Smooth muscle cell (in vitro differentiated cells): ENCODE results near the gene HLA-DPA1. TPM values are rescaled to one million over a fixed set of nuclear protein-coding genes. Genes with fewer than 3 reads are reported as not detected.

Experiments used
- DNase-seq: peaks from one replicate; lab custom pipeline; 2025; ENCODE audit not compliant: unreplicated experiment; lab: John Stamatoyannopoulos, UW
- H2AFZ ChIP-seq: fragments of 200-600 bp; sonication (generic); 2 replicates; pipeline ENCODE4 v1.6.0; 2016; ENCODE audit warnings: antibody characterized with exemption, low read depth, mild to moderate bottlenecking
- H3F3A ChIP-seq: fragments of 200-600 bp; sonication (generic); 2 replicates; pipeline ENCODE4 v1.6.0; 2017; ENCODE audit warnings: antibody characterized with exemption, low read depth
- H3K27ac ChIP-seq: fragments of 200-600 bp; sonication (generic); 2 replicates; pipeline ENCODE4 v1.5.1; 2016; ENCODE audit warnings: low read depth, mild to moderate bottlenecking
- H3K27me3 ChIP-seq: fragments of 200-600 bp; sonication (generic); 2 replicates; pipeline ENCODE4 v1.6.1; 2016; ENCODE audit warnings: low read depth, mild to moderate bottlenecking
- H3K36me3 ChIP-seq: fragments of 200-600 bp; sonication (generic); 2 replicates; pipeline ENCODE4 v1.5.1; 2016; ENCODE audit warnings: low read depth
- H3K4me1 ChIP-seq: fragments of 200-600 bp; sonication (generic); 2 replicates; pipeline ENCODE4 v1.5.1; 2016; ENCODE audit warnings: low read depth
- H3K4me2 ChIP-seq: fragments of 200-600 bp; sonication (generic); 2 replicates; pipeline ENCODE4 v1.6.0; 2016; ENCODE audit warnings: mild to moderate bottlenecking
- H3K4me3 ChIP-seq: fragments of 200-600 bp; sonication (generic); 2 replicates; pipeline ENCODE4 v1.5.1; 2016; ENCODE audit warnings: mild to moderate bottlenecking
- H3K79me2 ChIP-seq: fragments of 200-600 bp; sonication (generic); 2 replicates; pipeline ENCODE4 v1.6.0; 2016; ENCODE audit warnings: low read depth, mild to moderate bottlenecking
- H3K9ac ChIP-seq: fragments of 200-600 bp; sonication (generic); 2 replicates; pipeline ENCODE4 v1.6.0; 2016; ENCODE audit warnings: low read depth
- H3K9me3 ChIP-seq: fragments of 200-600 bp; sonication (generic); replicated peaks from 2 replicates; pipeline ENCODE4 v1.5.1; 2016; ENCODE audit warnings: low read depth
- H4K20me1 ChIP-seq: fragments of 200-600 bp; sonication (generic); 2 replicates; pipeline ENCODE4 v1.6.0; 2016; ENCODE audit warnings: low read depth
- CTCF ChIP-seq: fragments of 200-600 bp; sonication (generic); IDR thresholded peaks from 2 replicates; pipeline ENCODE4 v1.5.1; 2017; ENCODE audit warnings: borderline replicate concordance, mild to moderate bottlenecking, antibody characterized with exemption; ENCODE audit not compliant: insufficient read depth, poor library complexity, severe bottlenecking
- WGBS: methylation state at CpG from one replicate; pipeline ENCODE4 v1.1.7; 2016; ENCODE audit warnings: low lambda C conversion rate; 5-methylcytosine and 5-hydroxymethylcytosine counted together
- polyA plus RNA-seq: library from polyadenylated mRNA; unstranded; fragments of >200 nt; fragmentation: Nextera tagmentation; extraction: Ambion mirVana; gene quantifications from 2 replicates; pipeline ENCODE4 v1.2.1, GENCODE V29; 2016
- total RNA-seq: library from RNA; depleted of rRNA; stranded (reverse); fragments of >200 nt; gene quantifications from 2 replicates; pipeline ENCODE4 v1.2.3, GENCODE V29; 2014

Gene HLA-DPA1
- total and polyA plus RNA-seq, 2 experiments from 2014 or later, result 1.1 to 1.3 TPM

- no peak overlapping the region for H3K9ac ChIP-seq
- no peaks in the 10 kb centered on the region for H3K36me3 ChIP-seq
- H3K27me3 ChIP-seq, result no peaks in the 10 kb centered on the region
- peaks cover 5% of the 10 kb centered on the region for H3F3A ChIP-seq
- 85% methylated on average over 3 of the region's 3 CpGs for WGBS
- H3K27ac ChIP-seq, result no peak overlapping the region
- no peak overlapping the region for H3K4me2 ChIP-seq
- DNase-seq, result no peak
- no peaks in the 10 kb centered on the region for H3K4me1 ChIP-seq
- H3K4me3 ChIP-seq, result no peak overlapping the region
- no peaks in the 10 kb centered on the region for H3K79me2 ChIP-seq
- no peak for TF ChIP-seq CTCF
- H4K20me1 ChIP-seq, result no peaks in the 10 kb centered on the region
- H3K9me3 ChIP-seq, result no peaks in the 10 kb centered on the region
- H2AFZ ChIP-seq, result no peak overlapping the region
These were observed 3.0 kb upstream of the HLA-DPA1 start for GRCh38 chr6:33076406-33076934.

GRCh38 chr6:33075568-33076405 is 2.3 kb upstream of the HLA-DPA1 start, which contains the start of gene HLA-DPB1:
Gene HLA-DPB1, plus strand, starts transcription at chr6:33075990. Its CDS starts 52 bp downstream, at chr6:33076042.
- Histone ChIP-seq H3K4me3 (no peak within 1 kb of the TSS), H3K79me2 (no peaks in the 10 kb centered on the region), H3K4me1 (no peaks in the 10 kb centered on the region), H3K27ac (no peak within 1 kb of the TSS), H3F3A (no peaks in the 10 kb centered on the region), H4K20me1 (no peaks in the 10 kb centered on the region), H3K36me3 (no peaks in the 10 kb centered on the region), H2AFZ (no peak within 1 kb of the TSS), H3K9ac (no peak within 1 kb of the TSS), H3K9me3 (no peaks in the 10 kb centered on the region), H3K27me3 (no peaks in the 10 kb centered on the region), H3K4me2 (no peak within 1 kb of the TSS)
- 82% methylated on average over 10 of the region's 10 CpGs for WGBS
- DNase-seq, result no peak
- no peak for TF ChIP-seq CTCF

GRCh38 chr6:33075208-33075567 is 1.7 kb upstream of the HLA-DPA1 start:
- no peak for TF ChIP-seq CTCF
- 94% methylated on average over 4 of the region's 4 CpGs for WGBS

More at GRCh38 chr6:33075208-33075567, 1.7 kb upstream of the HLA-DPA1 start:
- DNase-seq, result no peak
- Histone ChIP-seq H3K4me3 (no peak overlapping the region), H3K9ac (no peak overlapping the region), H3K9me3 (no peaks in the 10 kb centered on the region), H3K79me2 (no peaks in the 10 kb centered on the region), H3K4me2 (no peak overlapping the region), H3F3A (no peaks in the 10 kb centered on the region), H3K36me3 (no peaks in the 10 kb centered on the region), H3K27me3 (no peaks in the 10 kb centered on the region), H3K27ac (no peak overlapping the region), H3K4me1 (no peaks in the 10 kb centered on the region), H4K20me1 (no peaks in the 10 kb centered on the region), H2AFZ (no peak overlapping the region)
